HCT116 (cell line): ENCODE measurements around the gene USP43.

Experiments
- ATF3 ChIP-seq: IDR thresholded peaks from 2 replicates; pipeline ENCODE4 v1.6.1; 2012
- CEBPB ChIP-seq: IDR thresholded peaks from 2 replicates; pipeline ENCODE4 v1.6.1; 2012; ENCODE audit warnings: low read depth
- CTCF ChIP-seq, 3 experiments: fragments of 200-600 bp in 1 of 3; sonication (generic) in 1 of 3; IDR thresholded peaks in 2 of 3; conservative IDR thresholded peaks in 1 of 3; 2 replicates each; pipeline ENCODE4 v1.5.1; 2012 to 2017; ENCODE audit warnings: low read depth in 2 of 3, low read length in 2 of 3, antibody characterized with exemption in 1 of 3, borderline replicate concordance in 1 of 3, control low read depth in 1 of 3, mild to moderate bottlenecking in 1 of 3, mixed read lengths in 1 of 3, mixed run types in 1 of 3, moderate library complexity in 1 of 3; ENCODE audit not compliant: insufficient read depth in 1 of 3
- EGR1 ChIP-seq: IDR thresholded peaks from 2 replicates; pipeline ENCODE4 v1.6.1; 2012; ENCODE audit warnings: low read depth
- ELF1 ChIP-seq: IDR thresholded peaks from 2 replicates; pipeline ENCODE4 v1.6.1; 2012; ENCODE audit warnings: low read depth, borderline replicate concordance
- EZH2 ChIP-seq: fragments of 200-600 bp; sonication (generic); IDR thresholded peaks from 2 replicates; pipeline ENCODE4 v1.6.1; 2017; ENCODE audit warnings: antibody characterized with exemption, mixed run types
- EZH2phosphoT487 ChIP-seq: fragments of 200-600 bp; IDR thresholded peaks from 2 replicates; pipeline ENCODE4 v1.6.1; 2018; ENCODE audit warnings: antibody characterized with exemption, borderline replicate concordance
- POLR2A ChIP-seq: IDR thresholded peaks from 2 replicates; pipeline ENCODE4 v1.7.0; 2011; ENCODE audit warnings: borderline replicate concordance; ENCODE audit not compliant: insufficient read depth, insufficient read length; ENCODE audit errors: extremely low read depth
- POLR2AphosphoS5 ChIP-seq: IDR thresholded peaks from 2 replicates; pipeline ENCODE4 v1.6.1; 2011; ENCODE audit warnings: mild to moderate bottlenecking, low read depth, low read length, moderate library complexity
- RAD21 ChIP-seq: IDR thresholded peaks from 2 replicates; pipeline ENCODE4 v1.6.1; 2012; ENCODE audit warnings: low read depth, mild to moderate bottlenecking
- REST ChIP-seq: IDR thresholded peaks from 2 replicates; pipeline ENCODE4 v1.6.1; 2012; ENCODE audit warnings: low read depth
- SIN3A ChIP-seq: IDR thresholded peaks from 2 replicates; pipeline ENCODE4 v1.6.1; 2012; ENCODE audit warnings: low read depth
- ZFX ChIP-seq: fragments of 450-650 bp; IDR thresholded peaks from 2 replicates; pipeline ENCODE4 v1.6.1; 2017
- ZNF274 ChIP-seq: fragments of 200-500 bp; sonication (Bioruptor generic); IDR thresholded peaks from 2 replicates; pipeline ENCODE4 v1.6.1; 2014; ENCODE audit warnings: mild to moderate bottlenecking, low read depth, low read length, inconsistent platforms

- TF ChIP-seq SIN3A (no peak), CTCF (IDR thresholded peaks at IDR 0.05 in 2 of 3, conservative IDR thresholded peaks at IDR 0.05 in 1 of 3; ENCODE audit: borderline replicate concordance in 1 of 3, insufficient read depth in 1 of 3, low read depth in 2 of 3, low read length in 2 of 3) (peak in 2 of 3 experiments; percentile 37 to 41; a peak in 2 of 6 replicates), RAD21 (peak; percentile 22; the same call in 1 of the 2 replicates), POLR2A (no peak), POLR2AphosphoS5 (no peak), ZFX (no peak), ELF1 (no peak), EZH2 (no peak), ATF3 (no peak), CEBPB (no peak), REST (no peak), ZNF274 (no peak), EZH2phosphoT487 (no peak), EGR1 (no peak)
Observed at GRCh38 chr17:9676084-9676483, 30.8 kb downstream of the USP43 start.
